GM23338 (cell line): Measurements from ENCODE around the gene HAS3. TPM values are rescaled to one million over a fixed set of nuclear protein-coding genes. Genes with fewer than 3 reads are reported as not detected.

Experiments
- NANOG ChIP-seq: IDR thresholded peaks from 2 replicates; pipeline ENCODE4 v1.6.1; 2016; ENCODE audit warnings: antibody characterized with exemption, borderline replicate concordance
- ZNF331 ChIP-seq: fragments of 250-450 bp; sonication (Bioruptor Pico); IDR thresholded peaks from 2 replicates; pipeline ENCODE4 v1.5.0; 2020; ENCODE audit warnings: low read depth, mild to moderate bottlenecking, moderate library complexity
- polyA plus RNA-seq: library from polyadenylated mRNA; unstranded; fragments of >200 nt; fragmentation: Nextera tagmentation; extraction: Ambion mirVana; gene quantifications from 2 replicates; pipeline ENCODE4 v1.2.1, GENCODE V29; 2016
- total RNA-seq: library from RNA; depleted of rRNA; stranded (reverse); fragments of >200 nt; shearing (Covaris generic); gene quantifications from 2 replicates; pipeline ENCODE4 v1.2.3, GENCODE V29; 2014; rRNA removed
- TF ChIP-seq, protein P1 (sequence below): fragments of 250-450 bp; sonication (Bioruptor Pico); IDR thresholded peaks from 2 replicates; pipeline ENCODE4 v1.5.0; 2020; ENCODE audit warnings: mild to moderate bottlenecking, moderate library complexity
- TF ChIP-seq, protein P2 (sequence below), 2 experiments: fragments of 200-600 bp in 1 of 2; sonication (generic) in 1 of 2; conservative IDR thresholded peaks; 2 replicates each; pipeline versions ENCODE4 v1.5.1 to v1.6.1; 2016 to 2017; ENCODE audit warnings: antibody characterized with exemption in 2 of 2, low read depth in 2 of 2, mild to moderate bottlenecking in 2 of 2, moderate library complexity in 1 of 2

HAS3 gene
- total and polyA plus RNA-seq, 2 experiments from 2014 or later, result 7.3 to 54.9 TPM

DNA sequence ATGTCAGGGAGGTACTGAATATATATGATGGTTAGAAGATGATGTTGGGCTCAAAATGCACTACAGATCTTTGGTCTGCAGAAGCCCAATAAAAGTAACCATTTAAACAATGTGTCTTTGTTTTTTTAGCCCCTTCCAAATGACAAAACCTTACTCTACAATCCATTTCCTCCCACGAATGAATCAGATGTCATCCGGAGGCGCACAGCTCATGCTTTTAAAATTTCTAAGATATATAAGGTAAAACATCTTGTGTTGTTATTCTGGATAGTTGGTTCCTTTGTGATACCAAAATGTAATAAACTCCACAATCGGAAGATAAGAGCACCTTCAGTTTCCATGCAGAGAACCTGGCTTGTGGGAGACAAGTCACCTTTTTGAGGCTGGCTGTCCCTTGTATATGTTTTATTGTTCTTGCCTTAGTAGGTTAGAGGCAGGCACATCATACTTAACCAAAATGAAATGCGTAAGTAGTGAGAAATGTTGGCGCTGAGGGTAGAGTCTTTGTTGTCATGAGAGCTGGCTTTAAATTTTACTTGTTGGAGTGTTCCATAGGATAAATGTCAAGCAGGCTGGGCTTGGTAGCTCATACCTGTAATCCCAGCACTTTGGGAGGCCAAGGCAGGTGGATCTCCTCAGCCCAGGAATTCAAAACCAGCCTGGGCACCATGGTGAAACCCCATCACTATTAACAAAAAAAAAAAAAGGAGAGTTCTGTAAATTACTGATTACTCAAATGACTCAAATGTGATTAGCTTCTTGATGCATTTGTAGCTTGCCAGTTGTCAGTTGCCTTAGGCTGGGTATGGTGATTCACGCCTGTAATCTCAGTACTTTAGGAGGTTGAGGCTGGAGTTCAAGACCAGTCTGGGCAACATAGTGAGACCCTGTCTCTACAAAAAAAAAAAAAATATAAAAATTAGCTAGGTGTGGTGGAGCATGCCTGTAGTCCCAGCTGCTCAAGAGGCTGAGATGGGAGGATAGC, 61.8 kb downstream of the HAS3 start (continued):
- TF ChIP-seq, protein P1, sequence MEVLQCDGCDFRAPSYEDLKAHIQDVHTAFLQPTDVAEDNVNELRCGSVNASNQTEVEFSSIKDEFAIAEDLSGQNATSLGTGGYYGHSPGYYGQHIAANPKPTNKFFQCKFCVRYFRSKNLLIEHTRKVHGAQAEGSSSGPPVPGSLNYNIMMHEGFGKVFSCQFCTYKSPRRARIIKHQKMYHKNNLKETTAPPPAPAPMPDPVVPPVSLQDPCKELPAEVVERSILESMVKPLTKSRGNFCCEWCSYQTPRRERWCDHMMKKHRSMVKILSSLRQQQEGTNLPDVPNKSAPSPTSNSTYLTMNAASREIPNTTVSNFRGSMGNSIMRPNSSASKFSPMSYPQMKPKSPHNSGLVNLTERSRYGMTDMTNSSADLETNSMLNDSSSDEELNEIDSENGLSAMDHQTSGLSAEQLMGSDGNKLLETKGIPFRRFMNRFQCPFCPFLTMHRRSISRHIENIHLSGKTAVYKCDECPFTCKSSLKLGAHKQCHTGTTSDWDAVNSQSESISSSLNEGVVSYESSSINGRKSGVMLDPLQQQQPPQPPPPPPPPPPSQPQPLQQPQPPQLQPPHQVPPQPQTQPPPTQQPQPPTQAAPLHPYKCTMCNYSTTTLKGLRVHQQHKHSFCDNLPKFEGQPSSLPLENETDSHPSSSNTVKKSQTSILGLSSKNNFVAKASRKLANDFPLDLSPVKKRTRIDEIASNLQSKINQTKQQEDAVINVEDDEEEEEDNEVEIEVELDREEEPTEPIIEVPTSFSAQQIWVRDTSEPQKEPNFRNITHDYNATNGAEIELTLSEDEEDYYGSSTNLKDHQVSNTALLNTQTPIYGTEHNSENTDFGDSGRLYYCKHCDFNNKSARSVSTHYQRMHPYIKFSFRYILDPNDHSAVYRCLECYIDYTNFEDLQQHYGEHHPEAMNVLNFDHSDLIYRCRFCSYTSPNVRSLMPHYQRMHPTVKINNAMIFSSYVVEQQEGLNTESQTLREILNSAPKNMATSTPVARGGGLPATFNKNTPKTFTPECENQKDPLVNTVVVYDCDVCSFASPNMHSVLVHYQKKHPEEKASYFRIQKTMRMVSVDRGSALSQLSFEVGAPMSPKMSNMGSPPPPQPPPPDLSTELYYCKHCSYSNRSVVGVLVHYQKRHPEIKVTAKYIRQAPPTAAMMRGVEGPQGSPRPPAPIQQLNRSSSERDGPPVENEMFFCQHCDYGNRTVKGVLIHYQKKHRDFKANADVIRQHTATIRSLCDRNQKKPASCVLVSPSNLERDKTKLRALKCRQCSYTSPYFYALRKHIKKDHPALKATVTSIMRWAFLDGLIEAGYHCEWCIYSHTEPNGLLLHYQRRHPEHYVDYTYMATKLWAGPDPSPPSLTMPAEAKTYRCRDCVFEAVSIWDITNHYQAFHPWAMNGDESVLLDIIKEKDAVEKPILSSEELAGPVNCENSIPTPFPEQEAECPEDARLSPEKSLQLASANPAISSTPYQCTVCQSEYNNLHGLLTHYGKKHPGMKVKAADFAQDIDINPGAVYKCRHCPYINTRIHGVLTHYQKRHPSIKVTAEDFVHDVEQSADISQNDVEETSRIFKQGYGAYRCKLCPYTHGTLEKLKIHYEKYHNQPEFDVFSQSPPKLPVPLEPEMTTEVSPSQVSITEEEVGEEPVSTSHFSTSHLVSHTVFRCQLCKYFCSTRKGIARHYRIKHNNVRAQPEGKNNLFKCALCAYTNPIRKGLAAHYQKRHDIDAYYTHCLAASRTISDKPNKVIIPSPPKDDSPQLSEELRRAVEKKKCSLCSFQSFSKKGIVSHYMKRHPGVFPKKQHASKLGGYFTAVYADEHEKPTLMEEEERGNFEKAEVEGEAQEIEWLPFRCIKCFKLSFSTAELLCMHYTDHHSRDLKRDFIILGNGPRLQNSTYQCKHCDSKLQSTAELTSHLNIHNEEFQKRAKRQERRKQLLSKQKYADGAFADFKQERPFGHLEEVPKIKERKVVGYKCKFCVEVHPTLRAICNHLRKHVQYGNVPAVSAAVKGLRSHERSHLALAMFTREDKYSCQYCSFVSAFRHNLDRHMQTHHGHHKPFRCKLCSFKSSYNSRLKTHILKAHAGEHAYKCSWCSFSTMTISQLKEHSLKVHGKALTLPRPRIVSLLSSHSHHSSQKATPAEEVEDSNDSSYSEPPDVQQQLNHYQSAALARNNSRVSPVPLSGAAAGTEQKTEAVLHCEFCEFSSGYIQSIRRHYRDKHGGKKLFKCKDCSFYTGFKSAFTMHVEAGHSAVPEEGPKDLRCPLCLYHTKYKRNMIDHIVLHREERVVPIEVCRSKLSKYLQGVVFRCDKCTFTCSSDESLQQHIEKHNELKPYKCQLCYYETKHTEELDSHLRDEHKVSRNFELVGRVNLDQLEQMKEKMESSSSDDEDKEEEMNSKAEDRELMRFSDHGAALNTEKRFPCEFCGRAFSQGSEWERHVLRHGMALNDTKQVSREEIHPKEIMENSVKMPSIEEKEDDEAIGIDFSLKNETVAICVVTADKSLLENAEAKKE (CRISPR knock-in tag), result no peak
- TF ChIP-seq ZNF331 (CRISPR knock-in tag), result no peak
- TF ChIP-seq, protein P2, sequence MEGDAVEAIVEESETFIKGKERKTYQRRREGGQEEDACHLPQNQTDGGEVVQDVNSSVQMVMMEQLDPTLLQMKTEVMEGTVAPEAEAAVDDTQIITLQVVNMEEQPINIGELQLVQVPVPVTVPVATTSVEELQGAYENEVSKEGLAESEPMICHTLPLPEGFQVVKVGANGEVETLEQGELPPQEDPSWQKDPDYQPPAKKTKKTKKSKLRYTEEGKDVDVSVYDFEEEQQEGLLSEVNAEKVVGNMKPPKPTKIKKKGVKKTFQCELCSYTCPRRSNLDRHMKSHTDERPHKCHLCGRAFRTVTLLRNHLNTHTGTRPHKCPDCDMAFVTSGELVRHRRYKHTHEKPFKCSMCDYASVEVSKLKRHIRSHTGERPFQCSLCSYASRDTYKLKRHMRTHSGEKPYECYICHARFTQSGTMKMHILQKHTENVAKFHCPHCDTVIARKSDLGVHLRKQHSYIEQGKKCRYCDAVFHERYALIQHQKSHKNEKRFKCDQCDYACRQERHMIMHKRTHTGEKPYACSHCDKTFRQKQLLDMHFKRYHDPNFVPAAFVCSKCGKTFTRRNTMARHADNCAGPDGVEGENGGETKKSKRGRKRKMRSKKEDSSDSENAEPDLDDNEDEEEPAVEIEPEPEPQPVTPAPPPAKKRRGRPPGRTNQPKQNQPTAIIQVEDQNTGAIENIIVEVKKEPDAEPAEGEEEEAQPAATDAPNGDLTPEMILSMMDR (conservative IDR thresholded peaks at IDR 0.05; ENCODE audit: low read depth in 2 of 2), result no peak
- TF ChIP-seq NANOG, result no peak

Other genes with a start within 250 kb of the HAS3 start
- gene CHTF8, start 26.9 kb downstream of the HAS3 start, total RNA-seq, result 147 and 155 TPM in 2 replicates
- gene CHTF8, start 26.9 kb downstream of the HAS3 start, polyA plus RNA-seq, result 24.4 and 25.5 TPM in 2 replicates
- 66.6 and 76.7 TPM in 2 replicates for gene UTP4, start 27.0 kb downstream of the HAS3 start, total RNA-seq
- gene UTP4, start 27.0 kb downstream of the HAS3 start, polyA plus RNA-seq, result 63.2 TPM in 2 replicates
- gene SNTB2, start 81.5 kb downstream of the HAS3 start, total RNA-seq, result 18.8 and 42.7 TPM in 2 replicates
- 4.8 and 6.2 TPM in 2 replicates for gene SNTB2, start 81.5 kb downstream of the HAS3 start, polyA plus RNA-seq
- gene VPS4A, start 205.7 kb downstream of the HAS3 start, total RNA-seq, result 25.2 and 32.7 TPM in 2 replicates
- 28.8 and 29.1 TPM in 2 replicates for gene VPS4A, start 205.7 kb downstream of the HAS3 start, polyA plus RNA-seq
- gene PDF, start 224.9 kb downstream of the HAS3 start, total RNA-seq, result 43.4 and 48.7 TPM in 2 replicates
- gene PDF, start 224.9 kb downstream of the HAS3 start, polyA plus RNA-seq, result 16.2 and 18.8 TPM in 2 replicates
- gene COG8, start 233.9 kb downstream of the HAS3 start, total RNA-seq, result 55.7 and 79.9 TPM in 2 replicates
- 18.2 and 21.4 TPM in 2 replicates for gene COG8, start 233.9 kb downstream of the HAS3 start, polyA plus RNA-seq
- 30.4 and 32.7 TPM in 2 replicates for gene NIP7, start 234.1 kb downstream of the HAS3 start, total RNA-seq
- gene NIP7, start 234.1 kb downstream of the HAS3 start, polyA plus RNA-seq, result 42.9 and 47.4 TPM in 2 replicates
- not detected in 2 replicates for gene TMED6, start 246.1 kb downstream of the HAS3 start, total RNA-seq
- gene TMED6, start 246.1 kb downstream of the HAS3 start, polyA plus RNA-seq, result 0.29 and 1.3 TPM in 2 replicates